IMR-90 (cell line): Measurements from ENCODE around the gene ABCB4.

Experiments
- CTCF ChIP-seq: conservative IDR thresholded peaks from 2 replicates; pipeline ENCODE4 v1.5.1; 2012; ENCODE audit warnings: mild to moderate bottlenecking, low read depth, low read length, improper control_type of control experiment
- POLR2A ChIP-seq: IDR thresholded peaks from 2 replicates; pipeline ENCODE4 v1.6.1; 2012; ENCODE audit warnings: mild to moderate bottlenecking, low read depth, low read length
- RFX5 ChIP-seq: IDR thresholded peaks from 2 replicates; pipeline ENCODE4 v1.8.0; 2012; ENCODE audit warnings: low read depth, mild to moderate bottlenecking, low read length, moderate library complexity

DNA sequence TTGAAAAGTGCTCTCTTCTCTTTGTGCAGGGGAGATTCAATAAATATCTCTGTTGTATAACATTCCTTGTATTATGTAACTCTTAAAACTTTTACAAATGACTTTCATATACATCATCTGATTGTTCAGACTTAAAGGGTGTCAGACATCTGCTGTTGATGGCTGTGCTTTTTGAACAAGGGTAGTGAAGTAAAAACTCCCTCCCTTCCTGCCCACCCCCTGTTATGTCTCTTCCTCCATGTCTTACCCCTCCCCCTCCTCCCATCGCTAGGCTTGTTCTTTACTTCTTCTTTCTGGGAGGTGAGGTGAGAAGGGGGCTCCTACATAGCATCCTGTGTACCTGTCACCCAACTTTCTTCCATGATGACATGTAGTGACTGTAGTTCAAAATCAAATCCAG is 23.4 kb upstream of the ABCB4 start:
- no peak for TF ChIP-seq CTCF
- TF ChIP-seq POLR2A: no peak
- no peak for TF ChIP-seq RFX5
